H9 (cell line): ENCODE data around the gene VSTM4. TPM values are rescaled to one million over a fixed set of nuclear protein-coding genes. Genes with fewer than 3 reads are reported as not detected.

Experiments
- DNase-seq: peaks from one replicate; pipeline ENCODE4 v3.0.0-alpha.2; 2017
- H2AFZ ChIP-seq: one replicate; pipeline ENCODE4 v1.6.1; 2013; ENCODE audit warnings: mild to moderate bottlenecking, low read length, control low read depth, moderate library complexity
- H2AK5ac ChIP-seq: 2 replicates; pipeline ENCODE4 v1.6.1; 2013; ENCODE audit warnings: low read length, control low read depth, mixed read lengths; ENCODE audit not compliant: insufficient read length
- H2BK120ac ChIP-seq: one replicate; pipeline ENCODE4 v1.6.1; 2013; ENCODE audit warnings: low read depth, mild to moderate bottlenecking, low read length, control low read depth, inconsistent platforms; ENCODE audit not compliant: poor library complexity, severe bottlenecking
- H2BK12ac ChIP-seq: 2 replicates; pipeline ENCODE4 v1.6.1; 2013; ENCODE audit warnings: low read length, control low read depth, mixed read lengths, low read depth; ENCODE audit not compliant: insufficient read length
- H2BK15ac ChIP-seq: 2 replicates; pipeline ENCODE4 v1.6.1; 2013; ENCODE audit warnings: low read depth, low read length, control low read depth
- H2BK20ac ChIP-seq: one replicate; pipeline ENCODE4 v1.6.1; 2013; ENCODE audit warnings: low read depth, mild to moderate bottlenecking, low read length, control low read depth, inconsistent platforms; ENCODE audit not compliant: poor library complexity, severe bottlenecking
- H2BK5ac ChIP-seq: 2 replicates; pipeline ENCODE4 v1.6.1; 2013; ENCODE audit warnings: low read length, control low read depth, mixed read lengths; ENCODE audit not compliant: insufficient read length
- H3K14ac ChIP-seq: 2 replicates; pipeline ENCODE4 v1.6.1; 2013; ENCODE audit warnings: low read length, control low read depth; ENCODE audit not compliant: insufficient read depth
- H3K18ac ChIP-seq: 2 replicates; pipeline ENCODE4 v1.6.1; 2013; ENCODE audit warnings: low read depth, mild to moderate bottlenecking, mixed read lengths, low read length, control low read depth; ENCODE audit not compliant: insufficient read length
- H3K23ac ChIP-seq: 2 replicates; pipeline ENCODE4 v1.6.1; 2013; ENCODE audit warnings: low read length, control low read depth, mixed read lengths, low read depth; ENCODE audit not compliant: insufficient read length
- H3K23me2 ChIP-seq: 2 replicates; pipeline ENCODE4 v1.6.1; 2013; ENCODE audit warnings: low read depth, mild to moderate bottlenecking, mixed read lengths, low read length, control low read depth; ENCODE audit not compliant: insufficient read length, poor library complexity, severe bottlenecking
- H3K27ac ChIP-seq: 2 replicates; pipeline ENCODE4 v1.5.1; 2013; ENCODE audit warnings: low read length, control low read depth, mixed read lengths, low read depth; ENCODE audit not compliant: insufficient read length
- H3K27me3 ChIP-seq: 2 replicates; pipeline ENCODE4 v1.6.1; 2013; ENCODE audit warnings: low read length, control low read depth, inconsistent platforms; ENCODE audit not compliant: insufficient read depth
- H3K4ac ChIP-seq: 2 replicates; pipeline ENCODE4 v1.6.1; 2013; ENCODE audit warnings: low read depth, mild to moderate bottlenecking, control low read depth, inconsistent platforms, low read length, moderate library complexity
- H3K4me1 ChIP-seq: 2 replicates; pipeline ENCODE4 v1.6.1; 2013; ENCODE audit warnings: low read length, control low read depth, inconsistent platforms; ENCODE audit not compliant: insufficient read depth
- H3K4me2 ChIP-seq: 2 replicates; pipeline ENCODE4 v1.6.1; 2013; ENCODE audit warnings: low read length, control low read depth, mixed read lengths; ENCODE audit not compliant: insufficient read length, insufficient read depth
- H3K56ac ChIP-seq: 2 replicates; pipeline ENCODE4 v1.6.1; 2013; ENCODE audit warnings: low read depth, mild to moderate bottlenecking, mixed read lengths, low read length, control low read depth; ENCODE audit not compliant: insufficient read length
- H3K79me1 ChIP-seq: 2 replicates; pipeline ENCODE4 v1.6.1; 2013; ENCODE audit warnings: low read depth, mild to moderate bottlenecking, moderate library complexity, low read length, control low read depth, inconsistent platforms; ENCODE audit not compliant: insufficient read depth, poor library complexity, severe bottlenecking
- H3K79me2 ChIP-seq: 2 replicates; pipeline ENCODE4 v1.6.1; 2013; ENCODE audit warnings: low read length, control low read depth, inconsistent platforms; ENCODE audit not compliant: insufficient read depth
- H3K9ac ChIP-seq: 2 replicates; pipeline ENCODE4 v1.6.1; 2013; ENCODE audit warnings: low read length, control low read depth, mixed read lengths; ENCODE audit not compliant: insufficient read length; ENCODE audit errors: extremely low read depth
- H3K9me3 ChIP-seq: one replicate; pipeline ENCODE4 v1.6.1; 2013; ENCODE audit warnings: low read depth, low read length, inconsistent platforms; ENCODE audit not compliant: control insufficient read depth
- H3T11ph ChIP-seq: one replicate; pipeline ENCODE4 v1.6.1; 2013; ENCODE audit warnings: mild to moderate bottlenecking, low read length, control low read depth, inconsistent platforms
- H4K20me1 ChIP-seq: one replicate; pipeline ENCODE4 v1.6.1; 2013; ENCODE audit not compliant: control insufficient read depth, insufficient read length, insufficient read depth
- H4K5ac ChIP-seq: 2 replicates; pipeline ENCODE4 v1.6.1; 2013; ENCODE audit warnings: low read depth, mild to moderate bottlenecking, mixed read lengths, low read length, control low read depth; ENCODE audit not compliant: insufficient read length
- H4K8ac ChIP-seq: replicated peaks from 2 replicates; pipeline ENCODE4 v1.6.1; 2013; ENCODE audit warnings: low read length, control low read depth, mixed read lengths, low read depth; ENCODE audit not compliant: insufficient read length
- H4K91ac ChIP-seq: 2 replicates; pipeline ENCODE4 v1.6.1; 2013; ENCODE audit warnings: low read depth, mild to moderate bottlenecking, moderate library complexity, mixed read lengths, low read length, control low read depth; ENCODE audit not compliant: insufficient read length
- H3K27ac Mint-ChIP-seq, 3 experiments: 2 replicates in 2 of 3; 3 replicates in 1 of 3; pipeline ENCODE4 v1.8.0; 2020 to 2021; ENCODE audit warnings: mixed read lengths in 3 of 3, mild to moderate bottlenecking in 1 of 3, moderate library complexity in 1 of 3
- H3K27me3 Mint-ChIP-seq: 2 replicates; pipeline ENCODE4 v1.8.0; 2021; ENCODE audit warnings: low read depth, mild to moderate bottlenecking, moderate library complexity, mixed read lengths
- H3K36me3 Mint-ChIP-seq, 3 experiments: 2 replicates in 2 of 3; 3 replicates in 1 of 3; pipeline ENCODE4 v1.8.0; 2020 to 2021; ENCODE audit warnings: low read depth in 3 of 3, mixed read lengths in 3 of 3; ENCODE audit not compliant: insufficient read depth in 1 of 3
- H3K4me1 Mint-ChIP-seq, 2 experiments: 2 replicates each; pipeline ENCODE4 v1.8.0; 2020; ENCODE audit warnings: mixed read lengths in 2 of 2
- H3K4me3 Mint-ChIP-seq, 2 experiments: 2 replicates in 1 of 2; 3 replicates in 1 of 2; pipeline ENCODE4 v1.8.0; 2020 to 2021; ENCODE audit warnings: mild to moderate bottlenecking in 2 of 2, mixed read lengths in 2 of 2, moderate library complexity in 1 of 2
- H3K9me3 Mint-ChIP-seq, 2 experiments: 2 replicates in 1 of 2; 3 replicates in 1 of 2; pipeline ENCODE4 v1.8.0; 2020; ENCODE audit warnings: mild to moderate bottlenecking in 2 of 2, mixed read lengths in 2 of 2, moderate library complexity in 1 of 2
- CTCF ChIP-seq: fragments of 200-600 bp; sonication (generic); conservative IDR thresholded peaks from 3 replicates; pipeline ENCODE4 v1.8.0; 2021; ENCODE audit warnings: antibody characterized with exemption, mild to moderate bottlenecking
- WGBS: extraction: QIAGEN DNeasy Blood & Tissue Kit; methylation state at CpG from one replicate; pipeline ENCODE4 v1.1.7; 2013; ENCODE audit warnings: missing lambda C conversion rate, low lambda C conversion rate, mixed read lengths; ENCODE audit not compliant: insufficient read length; ENCODE audit errors: extremely low coverage; 5-methylcytosine and 5-hydroxymethylcytosine counted together
- total RNA-seq: library from RNA; stranded (reverse); gene quantifications from 2 replicates; pipeline ENCODE4 v1.2.1, GENCODE V29; 2021

Gene VSTM4
- total RNA-seq, 1 experiment from 2014 or later = 0.44 TPM

DNA sequence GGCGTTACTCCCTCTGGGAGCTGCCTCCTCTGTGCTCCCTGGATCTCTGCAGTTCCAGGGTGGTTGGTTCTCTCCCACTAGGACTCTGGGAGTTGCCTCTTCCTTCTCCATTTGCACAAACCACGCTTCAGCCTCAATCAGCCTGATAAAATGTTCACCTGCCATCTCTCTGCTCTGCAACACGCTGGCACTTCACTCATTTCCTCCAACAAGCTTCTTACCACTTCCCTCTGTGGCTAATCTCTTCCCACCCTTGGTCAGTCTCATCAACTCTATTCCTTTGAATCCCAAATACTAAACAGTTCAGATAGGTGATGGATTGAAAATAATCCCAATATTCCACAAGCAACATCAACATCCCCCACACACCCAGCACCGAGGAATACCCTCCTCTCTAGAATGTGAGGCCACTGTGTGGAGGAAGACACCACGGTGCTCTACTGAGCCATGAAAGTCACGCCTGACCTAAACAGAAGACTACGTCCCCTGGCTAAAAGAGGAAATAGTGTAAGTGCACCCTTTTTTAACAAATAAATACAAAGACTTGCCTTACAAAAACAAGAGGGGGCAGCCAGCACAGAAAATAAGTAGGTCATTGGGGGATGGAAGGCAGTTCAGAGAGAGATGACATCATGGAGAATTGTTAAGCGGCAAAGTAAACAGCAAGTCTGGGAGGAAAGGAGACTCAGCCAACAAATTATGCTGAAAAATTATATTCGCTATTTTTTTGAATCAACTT is 20.4 kb upstream of the VSTM4 start:
- Histone ChIP-seq H2BK120ac (peak overlapping the region; percentile 57), H4K8ac (no peak overlapping the region), H2BK20ac (no peak overlapping the region), H3K9me3 (no peaks in the 10 kb centered on the region), H2BK5ac (no peak overlapping the region), H3K79me2 (no peaks in the 10 kb centered on the region), H3K56ac (no peak overlapping the region), H2AFZ (no peak overlapping the region), H2AK5ac (no peak overlapping the region), H3K27me3 (no peaks in the 10 kb centered on the region), H3K23me2 (no peaks in the 10 kb centered on the region), H3K4me1 (no peaks in the 10 kb centered on the region; the same call in 1 of the 2 replicates), H3K4me2 (no peak overlapping the region), H4K20me1 (no peaks in the 10 kb centered on the region), H3T11ph (no peak overlapping the region), H3K4ac (no peak overlapping the region), H3K23ac (no peak overlapping the region), H4K91ac (no peak overlapping the region), H3K9ac (no peak overlapping the region), H4K5ac (no peak overlapping the region), H2BK15ac (no peak overlapping the region), H2BK12ac (no peak overlapping the region), H3K27ac (no peak overlapping the region), H3K79me1 (no peaks in the 10 kb centered on the region), H3K18ac (no peak overlapping the region), H3K14ac (no peak overlapping the region)
- peaks cover 9 to 12% of the 10 kb centered on the region in 2 experiments for H3K4me1 Mint-ChIP-seq
- no CpG with 5 or more reads among the region's 9 CpGs for WGBS
- TF ChIP-seq CTCF = no peak
- peaks cover 6% of the 10 kb centered on the region; the same call in 1 of the 2 replicates for H3K27me3 Mint-ChIP-seq
- no peak overlapping the region for H3K4me3 Mint-ChIP-seq
- H3K27ac Mint-ChIP-seq = no peak overlapping the region
- peaks cover 0 to 2% of the 10 kb centered on the region in 2 experiments; a peak in 2 of 5 replicates for H3K9me3 Mint-ChIP-seq
- DNase-seq = no peak
- H3K36me3 Mint-ChIP-seq = no peaks in the 10 kb centered on the region; a peak in 1 of 7 replicates
